HUES48 (cell line): ENCODE data around the gene NEURL1B.

ENCODE experiments used
- H3K27ac ChIP-seq: one replicate; pipeline ENCODE4 v1.7.0; 2013; ENCODE audit warnings: low read depth, low read length, inconsistent platforms
- H3K27me3 ChIP-seq: 2 replicates; pipeline ENCODE4 v1.6.1; 2013; ENCODE audit warnings: mild to moderate bottlenecking, low read length; ENCODE audit not compliant: control insufficient read depth, insufficient read depth
- H3K36me3 ChIP-seq: 2 replicates; pipeline ENCODE4 v1.6.1; 2013; ENCODE audit warnings: low read length; ENCODE audit not compliant: control insufficient read depth, insufficient read depth
- H3K4me1 ChIP-seq: 2 replicates; pipeline ENCODE4 v1.6.1; 2013; ENCODE audit warnings: mild to moderate bottlenecking, low read length; ENCODE audit not compliant: control insufficient read depth, insufficient read depth
- H3K4me3 ChIP-seq: 2 replicates; pipeline ENCODE4 v1.5.1; 2013; ENCODE audit warnings: mild to moderate bottlenecking, low read depth, low read length
- H3K9ac ChIP-seq: 2 replicates; pipeline ENCODE4 v1.6.1; 2013; ENCODE audit warnings: mild to moderate bottlenecking, low read depth, low read length, moderate library complexity
- H3K9me3 ChIP-seq: 2 replicates; pipeline ENCODE4 v1.6.1; 2013; ENCODE audit warnings: low read length; ENCODE audit not compliant: control insufficient read depth, insufficient read depth

Gene NEURL1B

GRCh38 chr5:172640822-172641358 lies at the start of gene NEURL1B:
Gene NEURL1B (plus strand): TSS chr5:172641263. CDS start chr5:172641407, 144 bp downstream.
- Histone ChIP-seq H3K4me3 (peak within 1 kb of the TSS; percentile 78), H3K36me3 (no peaks in the 10 kb centered on the region), H3K27ac (peak within 1 kb of the TSS; percentile 32), H3K9ac (peak within 1 kb of the TSS; percentile 55; the same call in 1 of the 2 replicates), H3K4me1 (peaks cover 9% of the 10 kb centered on the region), H3K27me3 (peaks cover 20% of the 10 kb centered on the region), H3K9me3 (no peaks in the 10 kb centered on the region)

GRCh38 chr5:172591636-172592035 lies 49.4 kb upstream of the NEURL1B start:
- Histone ChIP-seq H3K4me1 (peaks cover 9% of the 10 kb centered on the region), H3K9me3 (no peaks in the 10 kb centered on the region), H3K9ac (no peak overlapping the region), H3K27me3 (no peaks in the 10 kb centered on the region), H3K27ac (no peak overlapping the region), H3K36me3 (no peaks in the 10 kb centered on the region), H3K4me3 (no peak overlapping the region)

- Histone ChIP-seq H3K9me3 (no peaks in the 10 kb centered on the region), H3K4me3 (no peak overlapping the region), H3K36me3 (no peaks in the 10 kb centered on the region), H3K4me1 (no peaks in the 10 kb centered on the region), H3K27ac (no peak overlapping the region), H3K27me3 (no peaks in the 10 kb centered on the region), H3K9ac (no peak overlapping the region)
These were observed 48.2 kb upstream of the NEURL1B start for GRCh38 chr5:172592881-172593280.

GRCh38 chr5:172593306-172593705 lies 47.8 kb upstream of the NEURL1B start:
- Histone ChIP-seq H3K36me3 (no peaks in the 10 kb centered on the region), H3K9ac (no peak overlapping the region), H3K27me3 (no peaks in the 10 kb centered on the region), H3K4me3 (no peak overlapping the region), H3K4me1 (no peaks in the 10 kb centered on the region; the same call in 1 of the 2 replicates), H3K27ac (no peak overlapping the region), H3K9me3 (no peaks in the 10 kb centered on the region)

GRCh38 chr5:172593721-172594235 lies 47.3 kb upstream of the NEURL1B start:
- no peaks in the 10 kb centered on the region for H3K9me3 ChIP-seq
- H3K36me3 ChIP-seq: no peaks in the 10 kb centered on the region
- H3K27me3 ChIP-seq: no peaks in the 10 kb centered on the region
- no peaks in the 10 kb centered on the region; the same call in 1 of the 2 replicates for H3K4me1 ChIP-seq
- no peak overlapping the region for H3K27ac ChIP-seq
- no peak overlapping the region for H3K4me3 ChIP-seq
- H3K9ac ChIP-seq: no peak overlapping the region

GRCh38 chr5:172594431-172594830 lies 46.6 kb upstream of the NEURL1B start:
- Histone ChIP-seq H3K9ac (no peak overlapping the region), H3K27ac (no peak overlapping the region)

GRCh38 chr5:172594867-172595466 lies 46.1 kb upstream of the NEURL1B start:
- Histone ChIP-seq H3K27ac (no peak overlapping the region), H3K9ac (no peak overlapping the region), H3K36me3 (no peaks in the 10 kb centered on the region), H3K27me3 (no peaks in the 10 kb centered on the region), H3K4me1 (no peaks in the 10 kb centered on the region; the same call in 1 of the 2 replicates), H3K4me3 (no peak overlapping the region), H3K9me3 (no peaks in the 10 kb centered on the region)

More at GRCh38 chr5:172594431-172594830, 46.6 kb upstream of the NEURL1B start:
- Histone ChIP-seq H3K27me3 (no peaks in the 10 kb centered on the region), H3K9me3 (no peaks in the 10 kb centered on the region), H3K4me1 (no peaks in the 10 kb centered on the region; the same call in 1 of the 2 replicates), H3K4me3 (no peak overlapping the region), H3K36me3 (no peaks in the 10 kb centered on the region)

- no peak overlapping the region for H3K27ac ChIP-seq
- H3K36me3 ChIP-seq: no peaks in the 10 kb centered on the region
- H3K9me3 ChIP-seq: no peaks in the 10 kb centered on the region
- no peak overlapping the region for H3K9ac ChIP-seq
- no peaks in the 10 kb centered on the region; the same call in 1 of the 2 replicates for H3K4me1 ChIP-seq
- H3K4me3 ChIP-seq: no peak overlapping the region
- no peaks in the 10 kb centered on the region for H3K27me3 ChIP-seq
These were observed 45.2 kb upstream of the NEURL1B start for GRCh38 chr5:172595596-172596455.

GRCh38 chr5:172596638-172597231 lies 44.3 kb upstream of the NEURL1B start:
- Histone ChIP-seq H3K4me3 (no peak overlapping the region), H3K9ac (no peak overlapping the region), H3K27me3 (no peaks in the 10 kb centered on the region), H3K36me3 (no peaks in the 10 kb centered on the region), H3K4me1 (no peaks in the 10 kb centered on the region; the same call in 1 of the 2 replicates), H3K27ac (no peak overlapping the region), H3K9me3 (no peaks in the 10 kb centered on the region)

- Histone ChIP-seq H3K4me1 (no peaks in the 10 kb centered on the region; the same call in 1 of the 2 replicates), H3K9me3 (no peaks in the 10 kb centered on the region), H3K27ac (no peak overlapping the region), H3K9ac (no peak overlapping the region), H3K36me3 (no peaks in the 10 kb centered on the region), H3K27me3 (no peaks in the 10 kb centered on the region), H3K4me3 (no peak overlapping the region)
These were observed 43.3 kb upstream of the NEURL1B start for GRCh38 chr5:172597755-172598155.
